Breast epithelium (tissue), 4 donors: ENCODE results near the gene EPN2. TPM values are rescaled to one million over a fixed set of nuclear protein-coding genes. Genes with fewer than 3 reads are reported as not detected.

Experiments
- DNase-seq, 2 donors: peaks; one replicate each; pipeline ENCODE4 v3.0.0-alpha.2; 2019; ENCODE audit warnings: low spot score in 2 of 2
- H3K27ac ChIP-seq, 2 donors: fragments of 200-600 bp; sonication (generic) in 1 of 2; one replicate each; pipeline ENCODE4 v1.5.1; 2016 to 2019; ENCODE audit warnings: mild to moderate bottlenecking in 1 of 2
- H3K27me3 ChIP-seq, 2 donors: fragments of 200-600 bp; sonication (generic) in 1 of 2; one replicate each; pipeline versions ENCODE4 v1.5.1 to v1.6.0; 2017 to 2019; ENCODE audit warnings: control low read depth in 1 of 2, mild to moderate bottlenecking in 1 of 2
- H3K36me3 ChIP-seq: fragments of 200-600 bp; one replicate; pipeline ENCODE4 v1.5.1; 2019
- H3K4me1 ChIP-seq, 2 donors: fragments of 200-600 bp; sonication (generic); one replicate each; pipeline ENCODE4 v1.5.1; 2016 to 2019; ENCODE audit warnings: control low read depth in 1 of 2
- H3K4me3 ChIP-seq, 3 donors: fragments of 200-600 bp; sonication (generic); 1 replicate in 2 of 3; 2 replicates in 1 of 3; pipeline ENCODE4 v1.5.1; 2016 to 2019; ENCODE audit warnings: mild to moderate bottlenecking in 3 of 3, moderate library complexity in 2 of 3
- H3K9me3 ChIP-seq, 2 donors: fragments of 200-600 bp; sonication (generic) in 1 of 2; one replicate each; pipeline ENCODE4 v1.5.1; 2016 to 2019; ENCODE audit warnings: control low read depth in 1 of 2
- CTCF ChIP-seq, 3 donors: fragments of 450-650 bp; IDR thresholded peaks; one replicate each; pipeline ENCODE4 v1.5.1; 2016 to 2017; ENCODE audit warnings: antibody characterized with exemption in 3 of 3, mild to moderate bottlenecking in 3 of 3, moderate library complexity in 3 of 3
- POLR2A ChIP-seq: fragments of 450-650 bp; IDR thresholded peaks from one replicate; pipeline ENCODE4 v1.6.1; 2016; ENCODE audit warnings: antibody characterized with exemption, mild to moderate bottlenecking, moderate library complexity
- POLR2AphosphoS5 ChIP-seq, 3 donors: sonication (generic); formaldehyde crosslinking; IDR thresholded peaks; one replicate each; pipeline ENCODE4 v1.6.1; 2017; ENCODE audit warnings: antibody characterized with exemption in 3 of 3
- intact Hi-C: fragments of 100-400 bp; cut with DNase I; formaldehyde crosslinking; loops from one replicate; pipeline ENCODE4 v1.15.1; 2023; ENCODE audit warnings: low total_unique reads
- total RNA-seq, 3 donors: library from RNA; depleted of rRNA; stranded (reverse); fragments of >200 nt; gene quantifications; one replicate each; pipeline ENCODE4 v1.1.0, GENCODE V29; 2016

The EPN2 gene
- total RNA-seq, 3 donors from 2014 or later = 26.6 to 36.7 (median 30.6) TPM

DNA sequence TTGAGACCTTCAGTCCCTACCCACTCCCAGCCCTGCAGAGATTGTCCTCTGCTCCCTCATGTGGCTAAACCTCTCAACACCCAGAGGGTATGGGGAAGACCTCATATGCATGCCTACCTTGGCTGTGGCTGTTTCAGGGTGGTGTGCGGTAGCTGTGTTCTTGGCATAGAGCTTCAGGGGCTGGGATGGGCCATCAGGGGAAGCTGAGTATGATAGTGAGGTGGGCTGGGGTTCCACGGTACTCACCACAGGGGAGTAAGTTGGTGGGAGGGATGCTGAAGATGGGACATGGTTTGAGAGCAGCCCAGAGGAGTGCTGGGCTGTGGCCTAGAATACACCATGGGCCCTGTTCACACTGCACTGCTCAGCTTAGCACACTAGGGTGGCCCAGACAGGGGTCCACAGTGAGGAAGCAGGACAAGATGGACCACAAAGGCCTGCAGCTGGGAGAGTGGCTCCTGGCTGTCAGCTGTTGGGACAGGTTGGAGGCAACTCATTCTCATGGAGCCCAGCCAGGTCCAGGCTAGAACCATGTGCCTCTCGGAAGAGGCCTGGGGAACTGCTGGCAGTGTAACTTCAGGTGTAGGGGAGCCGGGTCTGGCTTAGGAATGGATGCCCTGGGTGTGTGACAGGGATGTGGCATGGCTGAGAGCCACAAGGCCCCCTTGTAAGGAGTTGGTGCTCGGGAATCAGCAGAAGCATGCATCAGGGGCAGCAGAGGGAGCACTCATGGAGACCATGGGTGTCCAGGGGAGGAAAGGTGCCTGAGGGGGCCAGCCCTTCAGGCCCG lies 146.7 kb downstream of the EPN2 start:
- no peak overlapping the region for H3K4me3 ChIP-seq
- DNase-seq = no peak
- H3K36me3 ChIP-seq = peaks cover 7% of the 10 kb centered on the region
- no peak for TF ChIP-seq CTCF (IDR thresholded peaks at IDR 0.05)
- no peak for TF ChIP-seq POLR2AphosphoS5 (IDR thresholded peaks at IDR 0.05)
- no peak for TF ChIP-seq POLR2A
- intact Hi-C loops = no loop called here
- H3K4me1 ChIP-seq = peaks cover 24 to 37% of the 10 kb centered on the region in 2 donors
- H3K9me3 ChIP-seq = no peaks in the 10 kb centered on the region
- H3K27ac ChIP-seq = peak overlapping the region; percentile 90 to 98
- no peaks in the 10 kb centered on the region for H3K27me3 ChIP-seq

- Histone ChIP-seq H3K36me3 (peaks cover 7% of the 10 kb centered on the region), H3K9me3 (no peaks in the 10 kb centered on the region), H3K27ac (peak overlapping the region; percentile 90 to 98), H3K4me1 (peaks cover 17 to 36% of the 10 kb centered on the region in 2 donors), H3K4me3 (peak overlapping the region; percentile 0 to 46 (median 20)), H3K27me3 (no peaks in the 10 kb centered on the region)
- intact Hi-C loops = no loop called here
- DNase-seq = peak in 1 of 2 donors; percentile 89
- peak; percentile 59 to 76 (median 64) for TF ChIP-seq POLR2AphosphoS5 (IDR thresholded peaks at IDR 0.05)
- TF ChIP-seq CTCF (IDR thresholded peaks at IDR 0.05) = no peak
Measured at GRCh38 chr17:19384723-19385391, 147.7 kb downstream of the EPN2 start.

DNA sequence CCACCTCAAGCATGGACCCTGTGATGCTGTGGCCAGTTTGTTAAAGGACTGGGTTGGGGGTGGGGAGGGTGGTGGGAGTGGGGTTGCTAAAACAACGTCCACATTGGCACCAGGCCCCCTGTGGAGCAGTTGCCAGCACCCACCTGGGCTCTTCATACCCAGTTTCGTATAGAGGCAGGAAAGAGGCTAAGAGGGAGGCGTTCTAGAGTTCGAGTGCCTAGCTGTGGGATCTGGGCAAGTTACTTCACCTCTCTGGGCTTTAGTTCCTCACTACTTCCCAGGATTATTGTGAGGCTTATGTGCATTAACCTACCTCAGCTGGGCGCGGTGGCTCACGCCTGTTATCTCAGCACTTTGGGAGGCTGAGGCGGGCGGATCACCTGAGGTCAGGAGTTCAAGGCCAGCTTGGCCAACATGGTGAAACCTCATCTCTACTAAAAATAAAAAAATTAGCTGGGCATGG lies 148.4 kb downstream of the EPN2 start:
- peaks cover 17 to 36% of the 10 kb centered on the region in 2 donors for H3K4me1 ChIP-seq
- TF ChIP-seq POLR2A (no peak), CTCF (IDR thresholded peaks at IDR 0.05) (no peak)
- peak overlapping the region in 2 of 3 donors; percentile 20 to 47 for H3K4me3 ChIP-seq
- intact Hi-C loops = no loop called here
- H3K27me3 ChIP-seq = no peaks in the 10 kb centered on the region
- H3K27ac ChIP-seq = peak overlapping the region; percentile 90 to 98
- peaks cover 7% of the 10 kb centered on the region for H3K36me3 ChIP-seq
- H3K9me3 ChIP-seq = no peaks in the 10 kb centered on the region
- DNase-seq = no peak

Other genes with a start within 250 kb of the EPN2 start
- gene FAM83G, start 232.6 kb upstream of the EPN2 start, total RNA-seq = 10 to 100 TPM in 1 of 3 donors, 1 to 10 TPM in 2; 1.8 to 11.0 (median 7.2) TPM
- gene GRAP, start 190.4 kb upstream of the EPN2 start, total RNA-seq = 1 to 10 TPM; 1.8 to 9.8 (median 2.2) TPM
- 1 to 10 TPM in 2 of 3 donors, under 1 TPM in 1; 0.73 to 2.0 (median 1.6) TPM for gene GRAPL, start 109.8 kb upstream of the EPN2 start, total RNA-seq
- gene B9D1, start 125.4 kb downstream of the EPN2 start, total RNA-seq = 10 to 100 TPM; 14.4 to 29.2 (median 28.4) TPM
- gene MAPK7, start 141.1 kb downstream of the EPN2 start, total RNA-seq = 10 to 100 TPM; 21.4 to 39.0 (median 22.7) TPM
- 100 to 1,000 TPM in 2 of 3 donors, 10 to 100 TPM in 1; 45.5 to 186 (median 116) TPM for gene MFAP4, start 149.8 kb downstream of the EPN2 start, total RNA-seq
- gene RNF112, start 173.9 kb downstream of the EPN2 start, total RNA-seq = 1 to 10 TPM in 2 of 3 donors, under 1 TPM in 1; 0.96 to 2.9 (median 2.3) TPM